GM12875 (cell line): Measurements from ENCODE around the gene OR10J4.

Source experiments
- H3K4me3 ChIP-seq: one replicate; pipeline ENCODE4 v1.5.1; 2011; ENCODE audit warnings: low read depth, low read length, control low read depth
- TF ChIP-seq, protein P1 (sequence below): IDR thresholded peaks from 2 replicates; pipeline ENCODE4 v1.5.1; 2011; ENCODE audit warnings: low read depth, mild to moderate bottlenecking, control low read depth, inconsistent platforms, low read length, moderate library complexity, borderline replicate concordance; ENCODE audit not compliant: insufficient read depth

OR10J4 gene

DNA sequence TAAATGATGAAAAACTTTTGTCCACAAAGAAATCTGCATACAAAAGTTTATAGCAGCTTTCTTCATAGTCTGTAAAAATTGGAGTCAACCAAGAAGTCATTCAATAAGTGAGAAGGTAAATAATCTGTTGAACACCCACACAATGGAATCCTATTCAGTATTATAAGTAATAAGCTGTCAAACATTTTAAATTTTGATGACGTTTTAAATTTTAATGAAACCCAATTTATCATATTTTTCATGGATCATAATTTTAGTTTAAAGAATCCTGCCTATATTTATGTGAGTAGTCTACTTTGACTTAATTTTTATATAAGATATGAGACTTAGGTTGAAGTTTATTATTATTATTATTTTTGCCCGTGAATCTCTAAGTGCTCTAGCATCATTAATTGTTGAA lies 27.5 kb downstream of the OR10J4 start:
- TF ChIP-seq, protein P1, sequence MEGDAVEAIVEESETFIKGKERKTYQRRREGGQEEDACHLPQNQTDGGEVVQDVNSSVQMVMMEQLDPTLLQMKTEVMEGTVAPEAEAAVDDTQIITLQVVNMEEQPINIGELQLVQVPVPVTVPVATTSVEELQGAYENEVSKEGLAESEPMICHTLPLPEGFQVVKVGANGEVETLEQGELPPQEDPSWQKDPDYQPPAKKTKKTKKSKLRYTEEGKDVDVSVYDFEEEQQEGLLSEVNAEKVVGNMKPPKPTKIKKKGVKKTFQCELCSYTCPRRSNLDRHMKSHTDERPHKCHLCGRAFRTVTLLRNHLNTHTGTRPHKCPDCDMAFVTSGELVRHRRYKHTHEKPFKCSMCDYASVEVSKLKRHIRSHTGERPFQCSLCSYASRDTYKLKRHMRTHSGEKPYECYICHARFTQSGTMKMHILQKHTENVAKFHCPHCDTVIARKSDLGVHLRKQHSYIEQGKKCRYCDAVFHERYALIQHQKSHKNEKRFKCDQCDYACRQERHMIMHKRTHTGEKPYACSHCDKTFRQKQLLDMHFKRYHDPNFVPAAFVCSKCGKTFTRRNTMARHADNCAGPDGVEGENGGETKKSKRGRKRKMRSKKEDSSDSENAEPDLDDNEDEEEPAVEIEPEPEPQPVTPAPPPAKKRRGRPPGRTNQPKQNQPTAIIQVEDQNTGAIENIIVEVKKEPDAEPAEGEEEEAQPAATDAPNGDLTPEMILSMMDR, result no peak
- H3K4me3 ChIP-seq, result no peak overlapping the region

DNA sequence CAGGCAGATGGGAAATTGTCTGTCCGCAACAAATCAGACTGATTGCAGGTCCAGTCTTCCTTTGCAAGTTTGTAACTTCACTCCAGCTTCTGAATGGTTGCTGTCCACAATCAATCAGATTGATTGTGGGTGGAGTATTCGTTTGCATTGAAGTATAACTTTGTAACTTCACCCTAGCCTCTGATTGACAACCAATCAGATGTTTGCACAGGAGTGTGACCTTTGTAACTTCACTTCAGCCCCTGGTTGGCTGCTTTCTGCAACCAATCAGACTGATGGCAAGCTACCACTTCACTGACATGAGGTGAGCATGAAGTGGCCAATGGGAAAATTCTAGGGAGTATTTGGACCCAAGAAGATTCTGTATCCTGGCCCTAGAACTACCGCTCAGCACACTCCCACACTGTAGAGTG lies 33.2 kb downstream of the OR10J4 start:
- H3K4me3 ChIP-seq, result no peak overlapping the region
- TF ChIP-seq, protein P1, result no peak

DNA sequence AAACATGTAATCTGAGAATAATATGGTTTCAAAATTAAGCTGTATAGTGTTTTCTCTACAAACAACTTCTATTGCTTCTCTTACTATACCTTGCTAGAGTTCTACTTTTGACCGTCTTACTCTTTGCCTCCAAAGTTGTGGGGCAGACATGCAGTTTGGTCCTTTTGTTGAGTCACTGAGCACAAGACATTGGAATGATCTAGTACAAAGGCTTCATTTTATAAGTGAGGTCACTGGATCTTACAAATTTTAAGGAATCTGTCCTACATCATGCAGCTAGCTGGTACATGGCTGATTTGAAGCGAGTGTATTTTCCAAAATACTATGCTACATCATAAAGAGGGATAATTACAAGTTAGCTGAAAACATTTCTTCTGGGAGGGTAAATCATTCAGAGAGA lies 36.3 kb downstream of the OR10J4 start:
- TF ChIP-seq, protein P1, result no peak

DNA sequence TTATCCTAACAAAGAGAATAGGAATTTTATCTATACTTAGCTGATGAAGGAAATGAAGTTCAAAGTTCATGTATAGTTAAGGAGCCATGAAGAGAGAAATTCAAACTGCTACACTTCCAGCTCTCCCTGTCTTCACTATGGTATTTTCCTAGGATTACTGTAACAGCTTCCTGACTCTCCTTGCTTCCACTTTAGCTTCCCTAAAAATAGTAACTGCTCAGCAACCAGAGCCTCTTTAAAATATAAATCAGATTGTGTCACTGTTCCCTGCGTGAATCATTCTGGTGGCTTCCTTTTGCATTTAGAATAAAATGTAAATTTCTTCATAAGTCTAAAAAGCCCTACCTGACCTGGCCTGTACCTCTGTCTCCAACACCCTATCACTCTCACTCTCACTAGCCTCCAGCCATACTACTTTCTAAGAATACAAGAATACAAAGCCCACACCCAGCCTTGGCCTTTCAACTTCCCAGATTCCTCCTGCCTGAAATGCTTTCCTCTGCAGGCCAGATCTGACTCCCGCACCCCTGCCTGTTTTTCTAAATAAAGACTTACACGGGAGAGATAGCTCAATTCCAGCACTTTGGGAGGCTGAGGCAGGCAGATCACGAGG lies 38.0 kb downstream of the OR10J4 start:
- TF ChIP-seq, protein P1, result no peak
- no peak overlapping the region for H3K4me3 ChIP-seq

More for the DNA sequence above, 36.3 kb downstream of the OR10J4 start:
- no peak overlapping the region for H3K4me3 ChIP-seq

DNA sequence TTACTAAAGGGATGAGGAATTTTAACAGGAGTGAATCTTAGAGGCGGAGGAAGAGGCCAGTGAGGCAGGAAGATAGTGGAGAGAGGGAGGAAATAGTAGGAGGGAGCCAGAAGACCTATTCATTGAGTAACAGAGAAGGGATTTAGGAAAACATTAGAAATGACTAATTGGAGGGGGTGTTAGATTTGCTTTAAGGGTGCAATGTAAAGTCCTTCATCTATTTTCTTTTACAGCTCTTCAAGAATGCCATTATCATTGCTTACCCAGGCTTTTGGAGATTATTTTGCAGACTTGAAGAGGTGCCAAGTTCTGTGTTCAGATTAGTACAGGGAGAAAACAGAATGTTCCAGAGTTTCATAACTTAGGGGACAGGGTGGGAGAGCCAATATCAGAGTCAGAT lies 41.3 kb downstream of the OR10J4 start:
- no peak overlapping the region for H3K4me3 ChIP-seq
- TF ChIP-seq, protein P1, result no peak

DNA sequence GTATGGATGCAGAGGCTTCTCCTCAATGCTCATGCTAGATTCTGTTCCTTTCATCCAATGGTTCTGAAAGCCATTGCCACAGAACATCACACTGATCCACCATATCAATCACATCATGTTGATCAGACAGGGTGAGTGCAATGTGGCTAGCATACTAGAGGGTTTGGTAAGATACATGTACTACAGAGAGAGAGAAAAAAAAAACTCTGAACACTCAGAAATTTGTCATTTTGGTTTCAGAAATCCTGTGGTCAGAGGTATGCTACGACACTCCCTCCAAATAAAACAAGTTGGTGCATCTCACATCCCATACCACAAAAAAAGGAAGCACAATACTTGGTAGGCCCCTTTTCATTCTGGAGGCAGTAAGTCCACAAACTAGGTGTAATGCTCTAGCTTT lies 42.9 kb downstream of the OR10J4 start:
- H3K4me3 ChIP-seq, result no peak overlapping the region
- TF ChIP-seq, protein P1, result no peak
